Psoas muscle (tissue), 8 donors: ENCODE measurements around the gene SH2D4B. TPM values are rescaled to one million over a fixed set of nuclear protein-coding genes. Genes with fewer than 3 reads are reported as not detected.

ENCODE experiments used
- ATAC-seq, 4 donors: fragments of 200-7000 bp; cut with Tn5 transposase; one replicate each; pipeline ENCODE4 v1.9.1; 2020; ENCODE audit warnings: moderate library complexity in 3 of 4, mild to moderate bottlenecking in 2 of 4
- DNase-seq, 2 donors: peaks; one replicate each; pipeline ENCODE4 v3.0.0-alpha.2; 2020
- H3K27ac ChIP-seq: fragments of 200-600 bp; one replicate; pipeline ENCODE4 v1.8.0; 2022
- H3K27me3 ChIP-seq, 3 donors: fragments of 200-600 bp in 1 of 3; one replicate each; pipeline versions ENCODE4 v1.6.1 to v1.8.0; 2013 to 2022; ENCODE audit warnings: low read length in 2 of 3, mild to moderate bottlenecking in 2 of 3, moderate library complexity in 1 of 3; ENCODE audit not compliant: insufficient read depth in 3 of 3
- H3K36me3 ChIP-seq, 2 donors: fragments of 200-600 bp in 1 of 2; one replicate each; pipeline versions ENCODE4 v1.6.1 to v1.8.0; 2013 to 2022; ENCODE audit warnings: low read depth in 1 of 2, mild to moderate bottlenecking in 1 of 2, moderate library complexity in 1 of 2; ENCODE audit not compliant: insufficient read depth in 1 of 2
- H3K4me1 ChIP-seq: fragments of 200-600 bp; one replicate; pipeline ENCODE4 v1.8.0; 2022
- H3K4me3 ChIP-seq: fragments of 200-600 bp; one replicate; pipeline ENCODE4 v1.8.0; 2022; ENCODE audit warnings: mild to moderate bottlenecking
- H3K9me3 ChIP-seq: fragments of 200-600 bp; one replicate; pipeline ENCODE4 v1.8.0; 2022
- WGBS, 3 donors: extraction: QIAGEN DNeasy Blood & Tissue Kit; methylation state at CpG; one replicate each; pipeline versions ENCODE4 v1.1.6 to v1.1.7; 2013; 5-methylcytosine and 5-hydroxymethylcytosine counted together
- intact Hi-C, 2 donors: fragments of 100-400 bp; cut with DNase I; formaldehyde crosslinking; loops; one replicate each; pipeline versions ENCODE4 v1.11.0 to v1.14.2; 2022
- polyA plus RNA-seq, 3 donors: library from polyadenylated mRNA; stranded (reverse); fragments of 200-250 nt; gene quantifications; one replicate each; pipeline ENCODE4 v1.2.3, GENCODE V29; 2013
- total RNA-seq, 4 donors: library from RNA; stranded (reverse); fragmentation: NEBNext Ultra II Directional in 2 of 4; extraction: Animal tissue kit (Norgen Biotek cat#: 25700) in 2 of 4; gene quantifications; one replicate each; pipeline versions ENCODE4 v1.2.1 to v1.2.4, GENCODE V29; 2021 to 2023
- TF ChIP-seq, protein P1 (sequence below): fragments of 200-600 bp; IDR thresholded peaks from one replicate; pipeline ENCODE4 v1.8.0; 2022; ENCODE audit warnings: antibody characterized with exemption
- donor health status: healthy with polysubstance abuse.
- donor health status: DM: no; HTN: no; CAD: no; lungs with moderate emphysema.
- donor health status: Bipolar disorder and iron deficiency.
- donor health status: healthy.
- donor health status: DM: yes; HTN: yes; CAD: no.
- donor health status: DM: no; HTN: no; CAD: no.
- donor health status: DM: no; HTN: no; CAD: no.
- donor health status: DM: yes; HTN: yes; CAD: no.

SH2D4B gene
- total and polyA plus RNA-seq, 7 donors = 0.01 TPM; not detected in 6

- H3K27me3 ChIP-seq = peaks cover 0 to 5% (median 0%) of the 10 kb centered on the region in 3 donors
- TF ChIP-seq, protein P1, sequence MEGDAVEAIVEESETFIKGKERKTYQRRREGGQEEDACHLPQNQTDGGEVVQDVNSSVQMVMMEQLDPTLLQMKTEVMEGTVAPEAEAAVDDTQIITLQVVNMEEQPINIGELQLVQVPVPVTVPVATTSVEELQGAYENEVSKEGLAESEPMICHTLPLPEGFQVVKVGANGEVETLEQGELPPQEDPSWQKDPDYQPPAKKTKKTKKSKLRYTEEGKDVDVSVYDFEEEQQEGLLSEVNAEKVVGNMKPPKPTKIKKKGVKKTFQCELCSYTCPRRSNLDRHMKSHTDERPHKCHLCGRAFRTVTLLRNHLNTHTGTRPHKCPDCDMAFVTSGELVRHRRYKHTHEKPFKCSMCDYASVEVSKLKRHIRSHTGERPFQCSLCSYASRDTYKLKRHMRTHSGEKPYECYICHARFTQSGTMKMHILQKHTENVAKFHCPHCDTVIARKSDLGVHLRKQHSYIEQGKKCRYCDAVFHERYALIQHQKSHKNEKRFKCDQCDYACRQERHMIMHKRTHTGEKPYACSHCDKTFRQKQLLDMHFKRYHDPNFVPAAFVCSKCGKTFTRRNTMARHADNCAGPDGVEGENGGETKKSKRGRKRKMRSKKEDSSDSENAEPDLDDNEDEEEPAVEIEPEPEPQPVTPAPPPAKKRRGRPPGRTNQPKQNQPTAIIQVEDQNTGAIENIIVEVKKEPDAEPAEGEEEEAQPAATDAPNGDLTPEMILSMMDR = no peak
- no peaks in the 10 kb centered on the region for H3K36me3 ChIP-seq
- H3K9me3 ChIP-seq = peaks cover 18% of the 10 kb centered on the region
- no peak overlapping the region for H3K27ac ChIP-seq
- intact Hi-C loops = no loop called here
- 91 to 100% (median 93%) methylated on average over 1 of the region's 1 CpG for WGBS, 3 donors
- H3K4me3 ChIP-seq = no peak overlapping the region
- H3K4me1 ChIP-seq = no peaks in the 10 kb centered on the region
- DNase-seq = no peak
- no peak for ATAC-seq
These were observed 118.2 kb downstream of the SH2D4B start for GRCh38 chr10:80655898-80656297.

DNA sequence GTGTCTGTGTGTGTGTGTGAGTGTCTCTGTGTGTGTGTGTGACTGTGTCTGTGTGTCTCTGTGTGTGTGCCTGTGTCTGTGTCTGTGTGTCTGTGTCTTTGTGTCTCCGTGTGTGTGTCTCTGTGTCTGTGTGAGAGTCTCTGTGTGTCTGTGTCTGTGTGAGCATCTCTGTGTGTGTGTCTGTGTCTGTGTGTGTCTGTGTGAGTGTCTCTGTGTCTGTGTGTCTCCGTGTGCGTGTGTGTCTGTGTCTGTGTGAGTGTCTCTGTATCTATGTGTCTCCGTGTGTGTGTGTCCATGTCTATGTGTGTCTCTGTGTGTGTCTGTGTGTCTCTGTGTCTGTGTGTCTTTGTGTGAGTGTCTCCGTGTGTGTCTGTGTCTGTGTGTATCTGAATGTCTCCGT, 120.4 kb downstream of the SH2D4B start:
- intact Hi-C loops = no loop called here
- H3K9me3 ChIP-seq = peaks cover 18% of the 10 kb centered on the region
- H3K36me3 ChIP-seq = no peaks in the 10 kb centered on the region
- TF ChIP-seq, protein P1 = no peak
- H3K4me3 ChIP-seq = no peak overlapping the region
- H3K27me3 ChIP-seq = peaks cover 0 to 5% (median 0%) of the 10 kb centered on the region in 3 donors
- no peak for DNase-seq
- no peak for ATAC-seq
- H3K27ac ChIP-seq = no peak overlapping the region
- peaks cover 2% of the 10 kb centered on the region for H3K4me1 ChIP-seq
- 92 to 94% (median 93%) methylated on average over 6 of the region's 6 CpGs for WGBS, 3 donors

- WGBS, 3 donors = 63 to 65% (median 64%) methylated on average over 9 of the region's 9 CpGs
- Histone ChIP-seq H3K4me1 (peaks cover 3% of the 10 kb centered on the region), H3K27ac (no peak overlapping the region), H3K27me3 (peaks cover 0 to 5% (median 0%) of the 10 kb centered on the region in 3 donors), H3K9me3 (peaks cover 9% of the 10 kb centered on the region), H3K36me3 (no peaks in the 10 kb centered on the region), H3K4me3 (no peak overlapping the region)
- no peak for DNase-seq
- TF ChIP-seq, protein P1 = no peak
- intact Hi-C loops = no loop called here
- no peak for ATAC-seq
These were observed 121.6 kb downstream of the SH2D4B start for GRCh38 chr10:80659289-80659688.

DNA sequence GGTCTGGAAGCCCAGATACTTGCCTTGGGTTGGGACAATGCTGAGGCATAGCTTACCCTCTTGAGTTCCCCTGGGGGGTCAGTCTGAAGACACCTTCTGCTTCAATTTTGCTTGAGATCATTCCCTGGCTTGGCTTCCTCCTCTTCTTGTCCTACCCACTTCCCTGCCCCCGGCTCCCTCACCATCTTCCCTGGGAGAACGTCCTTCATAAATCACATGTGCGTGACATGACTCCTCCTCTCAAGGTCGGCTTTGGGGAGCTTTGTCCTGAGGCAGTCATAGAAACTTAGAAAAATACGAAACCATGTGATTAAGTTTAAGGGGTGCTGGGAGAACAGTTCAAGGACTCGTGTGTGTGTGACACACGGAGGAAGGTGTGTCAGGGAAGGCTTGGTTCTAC, 122.6 kb downstream of the SH2D4B start:
- ATAC-seq (no peak), DNase-seq (no peak)
- peaks cover 9% of the 10 kb centered on the region for H3K9me3 ChIP-seq
- no peak overlapping the region for H3K27ac ChIP-seq
- intact Hi-C loops = no loop called here
- H3K36me3 ChIP-seq = no peaks in the 10 kb centered on the region
- H3K4me1 ChIP-seq = peaks cover 3% of the 10 kb centered on the region
- WGBS, 3 donors = 62 to 72% (median 71%) methylated on average over 7 of the region's 7 CpGs
- TF ChIP-seq, protein P1 = no peak
- no peak overlapping the region for H3K4me3 ChIP-seq
- H3K27me3 ChIP-seq = peaks cover 0 to 5% (median 0%) of the 10 kb centered on the region in 3 donors

- Histone ChIP-seq H3K4me3 (no peak overlapping the region), H3K9me3 (peaks cover 6% of the 10 kb centered on the region), H3K27ac (no peak overlapping the region), H3K4me1 (peaks cover 3% of the 10 kb centered on the region), H3K27me3 (peaks cover 0 to 3% (median 0%) of the 10 kb centered on the region in 3 donors), H3K36me3 (no peaks in the 10 kb centered on the region)
- TF ChIP-seq, protein P1 = no peak
- DNase-seq = no peak
- intact Hi-C loops = no loop called here
- no peak for ATAC-seq
- 77 to 82% (median 77%) methylated on average over 7 of the region's 7 CpGs for WGBS, 3 donors
These were observed 123.0 kb downstream of the SH2D4B start for GRCh38 chr10:80660736-80661135.
